HL-60 (cell line): Measurements from ENCODE around the gene TP53TG5.

Experiments used
- POLR2AphosphoS5 ChIP-seq: IDR thresholded peaks from 2 replicates; pipeline ENCODE4 v1.6.1; 2012; ENCODE audit warnings: low read depth
- SPI1 ChIP-seq: IDR thresholded peaks from 2 replicates; pipeline ENCODE4 v1.6.1; 2012; ENCODE audit warnings: low read depth, mild to moderate bottlenecking, borderline replicate concordance
- TF ChIP-seq, protein P1 (sequence below): IDR thresholded peaks from one replicate; pipeline ENCODE4 v1.5.1; 2011; ENCODE audit warnings: low read length, control low read depth, inconsistent platforms; ENCODE audit not compliant: insufficient read depth
- TF ChIP-seq, protein P2 (sequence below): IDR thresholded peaks from 2 replicates; pipeline ENCODE4 v1.6.1; 2012; ENCODE audit warnings: low read depth; ENCODE audit not compliant: insufficient replicate concordance

DNA sequence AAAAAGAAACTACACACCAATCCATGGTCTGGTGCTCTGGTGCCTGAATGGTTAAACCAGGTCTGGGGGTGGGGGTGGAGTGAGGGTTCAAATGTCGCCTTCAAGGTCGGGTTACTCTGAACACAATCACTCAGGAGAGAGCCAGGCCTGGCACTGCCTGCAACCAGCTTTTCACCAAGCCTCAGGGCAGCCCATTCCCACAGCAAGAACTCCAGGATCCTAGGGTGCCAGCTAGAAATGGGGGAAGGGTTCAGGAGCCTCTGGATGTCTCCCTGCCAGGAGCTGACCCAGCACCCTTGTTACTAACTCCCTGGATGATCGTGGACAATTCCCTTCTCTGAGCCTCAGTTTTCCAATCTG, 36.6 kb downstream of the TP53TG5 start:
- TF ChIP-seq, protein P1, sequence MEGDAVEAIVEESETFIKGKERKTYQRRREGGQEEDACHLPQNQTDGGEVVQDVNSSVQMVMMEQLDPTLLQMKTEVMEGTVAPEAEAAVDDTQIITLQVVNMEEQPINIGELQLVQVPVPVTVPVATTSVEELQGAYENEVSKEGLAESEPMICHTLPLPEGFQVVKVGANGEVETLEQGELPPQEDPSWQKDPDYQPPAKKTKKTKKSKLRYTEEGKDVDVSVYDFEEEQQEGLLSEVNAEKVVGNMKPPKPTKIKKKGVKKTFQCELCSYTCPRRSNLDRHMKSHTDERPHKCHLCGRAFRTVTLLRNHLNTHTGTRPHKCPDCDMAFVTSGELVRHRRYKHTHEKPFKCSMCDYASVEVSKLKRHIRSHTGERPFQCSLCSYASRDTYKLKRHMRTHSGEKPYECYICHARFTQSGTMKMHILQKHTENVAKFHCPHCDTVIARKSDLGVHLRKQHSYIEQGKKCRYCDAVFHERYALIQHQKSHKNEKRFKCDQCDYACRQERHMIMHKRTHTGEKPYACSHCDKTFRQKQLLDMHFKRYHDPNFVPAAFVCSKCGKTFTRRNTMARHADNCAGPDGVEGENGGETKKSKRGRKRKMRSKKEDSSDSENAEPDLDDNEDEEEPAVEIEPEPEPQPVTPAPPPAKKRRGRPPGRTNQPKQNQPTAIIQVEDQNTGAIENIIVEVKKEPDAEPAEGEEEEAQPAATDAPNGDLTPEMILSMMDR, result no peak
- no peak for TF ChIP-seq POLR2AphosphoS5
- TF ChIP-seq, protein P2, sequence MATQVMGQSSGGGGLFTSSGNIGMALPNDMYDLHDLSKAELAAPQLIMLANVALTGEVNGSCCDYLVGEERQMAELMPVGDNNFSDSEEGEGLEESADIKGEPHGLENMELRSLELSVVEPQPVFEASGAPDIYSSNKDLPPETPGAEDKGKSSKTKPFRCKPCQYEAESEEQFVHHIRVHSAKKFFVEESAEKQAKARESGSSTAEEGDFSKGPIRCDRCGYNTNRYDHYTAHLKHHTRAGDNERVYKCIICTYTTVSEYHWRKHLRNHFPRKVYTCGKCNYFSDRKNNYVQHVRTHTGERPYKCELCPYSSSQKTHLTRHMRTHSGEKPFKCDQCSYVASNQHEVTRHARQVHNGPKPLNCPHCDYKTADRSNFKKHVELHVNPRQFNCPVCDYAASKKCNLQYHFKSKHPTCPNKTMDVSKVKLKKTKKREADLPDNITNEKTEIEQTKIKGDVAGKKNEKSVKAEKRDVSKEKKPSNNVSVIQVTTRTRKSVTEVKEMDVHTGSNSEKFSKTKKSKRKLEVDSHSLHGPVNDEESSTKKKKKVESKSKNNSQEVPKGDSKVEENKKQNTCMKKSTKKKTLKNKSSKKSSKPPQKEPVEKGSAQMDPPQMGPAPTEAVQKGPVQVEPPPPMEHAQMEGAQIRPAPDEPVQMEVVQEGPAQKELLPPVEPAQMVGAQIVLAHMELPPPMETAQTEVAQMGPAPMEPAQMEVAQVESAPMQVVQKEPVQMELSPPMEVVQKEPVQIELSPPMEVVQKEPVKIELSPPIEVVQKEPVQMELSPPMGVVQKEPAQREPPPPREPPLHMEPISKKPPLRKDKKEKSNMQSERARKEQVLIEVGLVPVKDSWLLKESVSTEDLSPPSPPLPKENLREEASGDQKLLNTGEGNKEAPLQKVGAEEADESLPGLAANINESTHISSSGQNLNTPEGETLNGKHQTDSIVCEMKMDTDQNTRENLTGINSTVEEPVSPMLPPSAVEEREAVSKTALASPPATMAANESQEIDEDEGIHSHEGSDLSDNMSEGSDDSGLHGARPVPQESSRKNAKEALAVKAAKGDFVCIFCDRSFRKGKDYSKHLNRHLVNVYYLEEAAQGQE, result no peak
- TF ChIP-seq SPI1, result no peak
